Mesendoderm (in vitro differentiated cells): ENCODE data around the gene CAMTA1.

Experiments
- DNase-seq: peaks from one replicate; pipeline ENCODE4 v3.0.0; 2013
- H2AK5ac ChIP-seq: 2 replicates; pipeline ENCODE4 v1.6.1; 2013; ENCODE audit warnings: low read length, inconsistent platforms
- H2BK120ac ChIP-seq: 2 replicates; pipeline ENCODE4 v1.6.1; 2013; ENCODE audit warnings: low read depth, mild to moderate bottlenecking, low read length, moderate library complexity, mixed read lengths
- H2BK15ac ChIP-seq: replicated peaks from 2 replicates; pipeline ENCODE4 v1.6.1; 2013; ENCODE audit warnings: low read depth, mild to moderate bottlenecking, moderate library complexity
- H2BK5ac ChIP-seq: 2 replicates; pipeline ENCODE4 v1.6.1; 2013; ENCODE audit warnings: low read length, inconsistent platforms
- H3K18ac ChIP-seq: 2 replicates; pipeline ENCODE4 v1.6.1; 2013; ENCODE audit warnings: mild to moderate bottlenecking, low read length, mixed read lengths
- H3K23ac ChIP-seq: one replicate; pipeline ENCODE4 v1.6.1; 2013; ENCODE audit warnings: low read length
- H3K27ac ChIP-seq: 2 replicates; pipeline ENCODE4 v1.5.1; 2013; ENCODE audit warnings: low read depth, mild to moderate bottlenecking, inconsistent platforms, low read length, moderate library complexity
- H3K27me3 ChIP-seq: 2 replicates; pipeline ENCODE4 v1.6.1; 2013; ENCODE audit warnings: low read length, control low read depth, mild to moderate bottlenecking, inconsistent platforms; ENCODE audit not compliant: insufficient read depth, poor library complexity
- H3K36me3 ChIP-seq: 2 replicates; pipeline ENCODE4 v1.6.1; 2013; ENCODE audit warnings: low read length, inconsistent platforms; ENCODE audit not compliant: control insufficient read depth, insufficient read depth
- H3K4ac ChIP-seq: one replicate; pipeline ENCODE4 v1.6.1; 2013; ENCODE audit warnings: low read depth, mild to moderate bottlenecking, low read length, moderate library complexity
- H3K4me1 ChIP-seq: 2 replicates; pipeline ENCODE4 v1.6.1; 2013; ENCODE audit warnings: low read depth, low read length, inconsistent platforms; ENCODE audit not compliant: control insufficient read depth
- H3K4me2 ChIP-seq: 2 replicates; pipeline ENCODE4 v1.6.1; 2013; ENCODE audit warnings: low read length
- H3K4me3 ChIP-seq: 2 replicates; pipeline ENCODE4 v1.5.1; 2013; ENCODE audit warnings: mild to moderate bottlenecking, low read length
- H3K56ac ChIP-seq: one replicate; pipeline ENCODE4 v1.6.1; 2013; ENCODE audit warnings: low read length
- H3K79me1 ChIP-seq: 2 replicates; pipeline ENCODE4 v1.6.1; 2013; ENCODE audit warnings: low read length, inconsistent platforms
- H3K79me2 ChIP-seq: 2 replicates; pipeline ENCODE4 v1.6.1; 2013; ENCODE audit warnings: mild to moderate bottlenecking, low read length; ENCODE audit not compliant: control insufficient read depth, insufficient read depth
- H3K9ac ChIP-seq: 2 replicates; pipeline ENCODE4 v1.6.1; 2013; ENCODE audit warnings: low read length, inconsistent platforms
- H4K5ac ChIP-seq: one replicate; pipeline ENCODE4 v1.6.1; 2013; ENCODE audit warnings: low read length
- H4K8ac ChIP-seq: one replicate; pipeline ENCODE4 v1.6.1; 2013; ENCODE audit warnings: low read depth, mild to moderate bottlenecking, control low read depth, low read length, moderate library complexity
- WGBS: extraction: QIAGEN DNeasy Blood & Tissue Kit; methylation state at CpG from one replicate; pipeline ENCODE4 v1.1.7; 2013; ENCODE audit warnings: low lambda C conversion rate, missing lambda C conversion rate; ENCODE audit not compliant: insufficient coverage; ENCODE audit errors: extremely low coverage; 5-methylcytosine and 5-hydroxymethylcytosine counted together

Gene CAMTA1

DNA sequence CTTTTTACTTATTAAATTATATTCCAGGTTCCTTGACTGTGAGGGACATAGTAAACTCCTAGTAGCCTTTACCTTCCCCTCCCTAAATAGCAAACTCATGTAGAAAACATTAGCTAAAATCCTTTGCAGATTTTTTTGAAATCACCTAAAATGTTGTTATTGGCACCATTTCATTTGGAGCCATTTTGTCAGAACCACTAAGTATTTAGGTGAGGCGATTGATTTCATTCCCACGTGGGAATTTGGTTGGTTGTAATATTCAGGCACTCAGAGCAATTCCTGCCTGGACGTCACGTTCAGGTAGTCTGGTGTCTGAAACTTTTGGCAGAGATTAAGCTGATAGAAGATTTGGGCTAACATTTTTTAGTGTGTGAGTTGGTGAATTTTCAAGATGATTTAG is 84.3 kb downstream of the CAMTA1 start:
- no peak overlapping the region for H3K23ac ChIP-seq
- H3K4me3 ChIP-seq: no peak overlapping the region
- H3K18ac ChIP-seq: no peak overlapping the region
- H2BK120ac ChIP-seq: no peak overlapping the region
- no peaks in the 10 kb centered on the region for H3K27me3 ChIP-seq
- peaks cover under 1% of the 10 kb centered on the region for H3K79me2 ChIP-seq
- H4K5ac ChIP-seq: no peak overlapping the region
- no peak overlapping the region for H2BK5ac ChIP-seq
- H3K56ac ChIP-seq: no peak overlapping the region
- H4K8ac ChIP-seq: no peak overlapping the region
- no CpG with 5 or more reads among the region's 4 CpGs for WGBS
- H2BK15ac ChIP-seq: no peak overlapping the region
- H3K4me2 ChIP-seq: no peak overlapping the region
- no peak overlapping the region for H3K9ac ChIP-seq
- H3K36me3 ChIP-seq: no peaks in the 10 kb centered on the region
- H3K79me1 ChIP-seq: peaks cover 10% of the 10 kb centered on the region
- H2AK5ac ChIP-seq: no peak overlapping the region
- peaks cover 10% of the 10 kb centered on the region for H3K4me1 ChIP-seq
- no peak overlapping the region for H3K27ac ChIP-seq
- DNase-seq: no peak
- H3K4ac ChIP-seq: no peak overlapping the region

- no peak overlapping the region for H3K27ac ChIP-seq
- H2BK120ac ChIP-seq: no peak overlapping the region
- H3K36me3 ChIP-seq: no peaks in the 10 kb centered on the region
- no peak overlapping the region for H2AK5ac ChIP-seq
- no peak overlapping the region for H3K9ac ChIP-seq
- no peak overlapping the region for H3K56ac ChIP-seq
- H3K4me3 ChIP-seq: no peak overlapping the region
- peaks cover 10% of the 10 kb centered on the region for H3K4me1 ChIP-seq
- no peak overlapping the region for H3K4me2 ChIP-seq
- no CpG with 5 or more reads among the region's 6 CpGs for WGBS
- no peak overlapping the region for H4K5ac ChIP-seq
- H4K8ac ChIP-seq: no peak overlapping the region
- peaks cover 10% of the 10 kb centered on the region for H3K79me1 ChIP-seq
- H3K27me3 ChIP-seq: no peaks in the 10 kb centered on the region
- no peaks in the 10 kb centered on the region for H3K79me2 ChIP-seq
- no peak overlapping the region for H3K23ac ChIP-seq
- no peak overlapping the region for H2BK15ac ChIP-seq
- H3K4ac ChIP-seq: no peak overlapping the region
- H2BK5ac ChIP-seq: no peak overlapping the region
- no peak for DNase-seq
- no peak overlapping the region for H3K18ac ChIP-seq
Measured at GRCh38 chr1:6870086-6870485, 84.8 kb downstream of the CAMTA1 start.

- Histone ChIP-seq H4K8ac (no peak overlapping the region), H3K27me3 (no peaks in the 10 kb centered on the region), H3K4me1 (peaks cover 10% of the 10 kb centered on the region), H3K36me3 (no peaks in the 10 kb centered on the region), H3K4me3 (no peak overlapping the region), H3K56ac (no peak overlapping the region), H3K4ac (no peak overlapping the region), H3K79me2 (no peaks in the 10 kb centered on the region), H2AK5ac (no peak overlapping the region), H3K79me1 (peaks cover 9% of the 10 kb centered on the region), H3K4me2 (no peak overlapping the region), H3K27ac (no peak overlapping the region), H3K18ac (no peak overlapping the region), H2BK5ac (no peak overlapping the region), H3K9ac (no peak overlapping the region), H3K23ac (no peak overlapping the region), H2BK15ac (no peak overlapping the region), H4K5ac (no peak overlapping the region), H2BK120ac (no peak overlapping the region)
- no peak for DNase-seq
Measured at GRCh38 chr1:6870571-6870970, 85.3 kb downstream of the CAMTA1 start.

DNA sequence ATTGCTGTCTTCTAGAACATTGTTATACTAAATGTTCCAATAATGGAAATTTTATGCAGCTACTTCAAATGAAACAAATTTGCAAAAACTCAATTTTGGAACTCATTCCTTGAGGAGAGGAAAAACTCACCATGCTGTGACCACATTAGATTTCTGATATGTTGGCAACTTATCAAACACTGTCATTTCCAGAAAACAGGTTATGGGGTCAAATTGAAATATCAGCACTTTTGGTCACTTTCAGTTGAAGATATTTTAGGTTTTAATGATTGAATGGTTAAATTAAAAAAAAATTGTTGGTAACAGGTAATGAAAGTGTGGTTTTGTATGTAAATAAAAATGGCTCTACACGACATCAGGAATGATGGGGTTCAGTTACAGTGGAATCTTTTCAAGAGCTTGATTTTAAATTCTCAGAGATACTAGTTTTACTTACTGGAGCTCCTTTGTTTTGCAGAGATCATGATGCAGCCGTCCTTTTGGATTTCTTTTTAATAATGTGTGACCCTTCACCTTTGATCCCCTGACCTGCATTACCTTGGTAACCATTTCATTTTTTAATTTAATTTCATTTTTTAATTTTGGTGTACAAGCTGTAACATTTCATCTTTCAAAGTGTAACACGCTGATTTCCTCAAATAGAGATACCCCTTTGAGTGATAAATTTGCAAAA is 86.2 kb downstream of the CAMTA1 start:
- Histone ChIP-seq H2BK120ac (no peak overlapping the region), H3K27ac (no peak overlapping the region), H3K36me3 (no peaks in the 10 kb centered on the region), H3K4ac (no peak overlapping the region), H3K56ac (no peak overlapping the region), H4K5ac (no peak overlapping the region), H2BK15ac (no peak overlapping the region), H2AK5ac (no peak overlapping the region), H3K18ac (no peak overlapping the region), H3K23ac (no peak overlapping the region), H3K79me2 (no peaks in the 10 kb centered on the region), H3K27me3 (no peaks in the 10 kb centered on the region), H3K4me2 (no peak overlapping the region), H3K4me1 (peaks cover 10% of the 10 kb centered on the region), H3K9ac (no peak overlapping the region), H3K4me3 (no peak overlapping the region), H2BK5ac (no peak overlapping the region), H4K8ac (no peak overlapping the region), H3K79me1 (peaks cover 9% of the 10 kb centered on the region)
- DNase-seq: no peak
- 100% methylated on average over 1 of the region's 3 CpGs for WGBS

- H4K8ac ChIP-seq: no peak overlapping the region
- no peak overlapping the region for H3K18ac ChIP-seq
- H3K79me2 ChIP-seq: no peaks in the 10 kb centered on the region
- H3K27ac ChIP-seq: no peak overlapping the region
- no peak for DNase-seq
- no peak overlapping the region for H3K4ac ChIP-seq
- no peak overlapping the region for H3K56ac ChIP-seq
- no peak overlapping the region for H3K4me3 ChIP-seq
- H2BK5ac ChIP-seq: no peak overlapping the region
- no peak overlapping the region for H3K23ac ChIP-seq
- H2BK120ac ChIP-seq: no peak overlapping the region
- peaks cover 6% of the 10 kb centered on the region for H3K79me1 ChIP-seq
- no peaks in the 10 kb centered on the region for H3K27me3 ChIP-seq
- no peak overlapping the region for H3K4me2 ChIP-seq
- H3K4me1 ChIP-seq: peaks cover 7% of the 10 kb centered on the region
- H3K36me3 ChIP-seq: no peaks in the 10 kb centered on the region
- WGBS: no CpG with 5 or more reads among the region's 5 CpGs
- H4K5ac ChIP-seq: no peak overlapping the region
- no peak overlapping the region for H3K9ac ChIP-seq
- H2BK15ac ChIP-seq: no peak overlapping the region
- no peak overlapping the region for H2AK5ac ChIP-seq
Measured at GRCh38 chr1:6872573-6873261, 87.5 kb downstream of the CAMTA1 start.
